MM.1S (cell line): ENCODE results near the gene RSBN1L.

Experiments
- DNase-seq: peaks from one replicate; pipeline ENCODE4 v3.0.0-alpha.2; 2015
- H2AFZ ChIP-seq: fragments of 300-600 bp; sonication (generic); 2 replicates; pipeline ENCODE4 v1.6.0; 2016; ENCODE audit warnings: antibody characterized with exemption, low read length
- H3F3A ChIP-seq: fragments of 300-600 bp; sonication (generic); 2 replicates; pipeline ENCODE4 v1.6.1; 2016; ENCODE audit warnings: mild to moderate bottlenecking, antibody characterized with exemption, low read length, moderate library complexity, mixed read lengths; ENCODE audit not compliant: insufficient read depth
- H3K27ac ChIP-seq: fragments of 300-600 bp; sonication (generic); 2 replicates; pipeline ENCODE4 v1.5.1; 2016; ENCODE audit warnings: mild to moderate bottlenecking, low read length
- H3K27me3 ChIP-seq: fragments of 300-600 bp; sonication (generic); replicated peaks from 2 replicates; pipeline ENCODE4 v1.6.0; 2016; ENCODE audit warnings: low read length; ENCODE audit not compliant: insufficient read depth
- H3K36me3 ChIP-seq: fragments of 300-600 bp; sonication (generic); replicated peaks from 2 replicates; pipeline ENCODE4 v1.6.1; 2016; ENCODE audit warnings: mild to moderate bottlenecking, low read length, mixed read lengths; ENCODE audit not compliant: insufficient read depth
- H3K4me1 ChIP-seq: fragments of 300-600 bp; sonication (generic); 2 replicates; pipeline ENCODE4 v1.6.1; 2016; ENCODE audit warnings: low read length, mixed read lengths
- H3K4me2 ChIP-seq: fragments of 300-600 bp; sonication (generic); 2 replicates; pipeline ENCODE4 v1.6.0; 2016; ENCODE audit warnings: low read depth, low read length
- H3K4me3 ChIP-seq: fragments of 300-600 bp; sonication (generic); 2 replicates; pipeline ENCODE4 v1.5.1; 2016; ENCODE audit warnings: low read length, mixed read lengths
- H3K79me2 ChIP-seq: fragments of 300-600 bp; sonication (generic); 2 replicates; pipeline ENCODE4 v1.6.1; 2016; ENCODE audit warnings: mixed run types, low read length, mixed read lengths
- H3K9ac ChIP-seq: fragments of 300-600 bp; sonication (generic); 2 replicates; pipeline ENCODE4 v1.6.1; 2016; ENCODE audit warnings: low read length, mixed read lengths
- H3K9me2 ChIP-seq: fragments of 300-600 bp; sonication (generic); replicated peaks from 2 replicates; pipeline ENCODE4 v1.6.1; 2016; ENCODE audit warnings: mild to moderate bottlenecking, low read length, mixed read lengths; ENCODE audit not compliant: insufficient read depth
- H3K9me3 ChIP-seq: fragments of 300-600 bp; sonication (generic); replicated peaks from 2 replicates; pipeline ENCODE4 v1.6.1; 2016; ENCODE audit warnings: mild to moderate bottlenecking, low read length, mixed read lengths; ENCODE audit not compliant: insufficient read depth
- H4K20me1 ChIP-seq: fragments of 300-600 bp; sonication (generic); 2 replicates; pipeline ENCODE4 v1.6.1; 2016; ENCODE audit warnings: mild to moderate bottlenecking, low read length, moderate library complexity, mixed read lengths; ENCODE audit not compliant: insufficient read depth
- CTCF ChIP-seq: fragments of 300-600 bp; sonication (generic); IDR thresholded peaks from 2 replicates; pipeline ENCODE4 v1.5.1; 2016; ENCODE audit warnings: antibody characterized with exemption, low read length, mixed read lengths
- EZH2 ChIP-seq: fragments of 300-600 bp; sonication (generic); optimal IDR thresholded peaks from 2 replicates; pipeline ENCODE3; 2017; ENCODE audit warnings: low read depth, mild to moderate bottlenecking, antibody characterized with exemption, low read length, mixed read lengths
- EZH2phosphoT487 ChIP-seq: fragments of 300-600 bp; sonication (generic); IDR thresholded peaks from 2 replicates; pipeline ENCODE4 v1.6.1; 2018; ENCODE audit warnings: antibody characterized with exemption, low read length

RSBN1L gene

GRCh38 chr7:77788327-77788902 is 92.2 kb downstream of the RSBN1L start:
- no peaks in the 10 kb centered on the region for H3K36me3 ChIP-seq

GRCh38 chr7:77791336-77791735 is 95.1 kb downstream of the RSBN1L start:
- Histone ChIP-seq H2AFZ (no peak overlapping the region), H3K4me1 (peaks cover 2% of the 10 kb centered on the region), H3F3A (peaks cover 4% of the 10 kb centered on the region; the same call in 1 of the 2 replicates), H3K79me2 (peaks cover 21% of the 10 kb centered on the region), H4K20me1 (no peaks in the 10 kb centered on the region), H3K4me2 (no peak overlapping the region), H3K36me3 (no peaks in the 10 kb centered on the region), H3K9ac (no peak overlapping the region), H3K4me3 (no peak overlapping the region), H3K9me3 (no peaks in the 10 kb centered on the region), H3K27me3 (no peaks in the 10 kb centered on the region), H3K27ac (no peak overlapping the region), H3K9me2 (no peaks in the 10 kb centered on the region)
- no peak for DNase-seq
- no peak for TF ChIP-seq CTCF
- no peak for TF ChIP-seq EZH2
- TF ChIP-seq EZH2phosphoT487: no peak

More at GRCh38 chr7:77788327-77788902, 92.2 kb downstream of the RSBN1L start:
- Histone ChIP-seq H3K4me3 (no peak overlapping the region), H3K27ac (no peak overlapping the region), H3K9ac (no peak overlapping the region), H3K4me1 (no peaks in the 10 kb centered on the region), H3K79me2 (no peaks in the 10 kb centered on the region), H4K20me1 (no peaks in the 10 kb centered on the region), H3K4me2 (no peak overlapping the region), H3K9me2 (no peaks in the 10 kb centered on the region), H3K9me3 (no peaks in the 10 kb centered on the region), H2AFZ (no peak overlapping the region), H3K27me3 (no peaks in the 10 kb centered on the region), H3F3A (0 out of 2 replicates have a peak, but pooled peaks cover 4% of the 10 kb centered on the region)
- DNase-seq: no peak
- TF ChIP-seq CTCF: no peak
- no peak for TF ChIP-seq EZH2phosphoT487
- TF ChIP-seq EZH2: no peak

GRCh38 chr7:77791956-77792355 is 95.7 kb downstream of the RSBN1L start:
- H3K9me2 ChIP-seq: no peaks in the 10 kb centered on the region
- H3K4me1 ChIP-seq: peaks cover 8% of the 10 kb centered on the region
- no peak overlapping the region for H3K9ac ChIP-seq
- no peaks in the 10 kb centered on the region for H4K20me1 ChIP-seq
- no peak overlapping the region for H3K27ac ChIP-seq
- DNase-seq: no peak
- H3K27me3 ChIP-seq: no peaks in the 10 kb centered on the region
- TF ChIP-seq CTCF (no peak), EZH2 (no peak), EZH2phosphoT487 (no peak)
- no peak overlapping the region for H3K4me3 ChIP-seq
- H3K79me2 ChIP-seq: peaks cover 27% of the 10 kb centered on the region
- H3K9me3 ChIP-seq: no peaks in the 10 kb centered on the region
- no peak overlapping the region for H3K4me2 ChIP-seq
- peaks cover 4% of the 10 kb centered on the region; the same call in 1 of the 2 replicates for H3F3A ChIP-seq
- no peaks in the 10 kb centered on the region for H3K36me3 ChIP-seq
- H2AFZ ChIP-seq: no peak overlapping the region
